PC-3 (cell line): ENCODE data around the gene IGFBP7.

ENCODE experiments used
- CTCF ChIP-seq: fragments of 300-600 bp; sonication (generic); conservative IDR thresholded peaks from 2 replicates; pipeline ENCODE4 v1.5.1; 2017; ENCODE audit warnings: antibody characterized with exemption, low read depth, mild to moderate bottlenecking, low read length
- EZH2 ChIP-seq: fragments of 300-600 bp; sonication (generic); IDR thresholded peaks from one replicate; pipeline ENCODE4 v1.6.1; 2017; ENCODE audit warnings: antibody characterized with exemption, mild to moderate bottlenecking, low read length; ENCODE audit not compliant: unreplicated experiment
- EZH2phosphoT487 ChIP-seq: fragments of 300-600 bp; sonication (generic); IDR thresholded peaks from 2 replicates; pipeline ENCODE4 v1.6.1; 2018; ENCODE audit warnings: mild to moderate bottlenecking, antibody characterized with exemption, low read length, borderline replicate concordance

DNA sequence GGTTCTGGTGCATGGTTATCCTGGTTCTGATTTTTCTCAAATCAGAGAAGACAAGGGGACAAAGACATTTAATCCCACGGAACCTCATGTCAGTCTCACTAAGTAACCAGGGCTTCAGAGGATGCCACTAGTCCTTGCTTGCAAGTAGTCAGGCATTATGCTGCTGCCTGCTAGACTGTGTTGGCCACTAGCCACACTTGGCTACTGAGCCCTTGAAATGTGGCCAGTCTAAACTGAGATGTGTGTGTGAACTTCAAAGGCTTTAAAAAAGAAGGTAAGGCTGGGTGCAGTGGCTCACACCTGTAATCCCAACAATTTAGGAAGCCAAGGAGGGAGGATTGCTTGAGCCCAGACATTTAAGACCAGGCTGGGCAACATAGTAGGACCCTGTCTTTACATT is 48.6 kb upstream of the IGFBP7 start:
- TF ChIP-seq CTCF (no peak), EZH2 (no peak), EZH2phosphoT487 (no peak)
